DOHH2 (cell line): Measurements from ENCODE around the gene COPE.

Experiments used
- CTCF ChIP-seq: fragments of 200-600 bp; sonication (generic); IDR thresholded peaks from one replicate; pipeline ENCODE4 v1.5.1; 2014; ENCODE audit warnings: antibody characterized with exemption, mild to moderate bottlenecking, low read depth, low read length; ENCODE audit not compliant: poor library complexity, severe bottlenecking
- EZH2phosphoT487 ChIP-seq: fragments of 200-600 bp; sonication (generic); IDR thresholded peaks from 2 replicates; pipeline ENCODE4 v1.6.1; 2017; ENCODE audit warnings: borderline replicate concordance, mild to moderate bottlenecking, antibody characterized with exemption, low read length, moderate library complexity, mixed read lengths

- TF ChIP-seq CTCF (no peak), EZH2phosphoT487 (no peak)
Measured at GRCh38 chr19:18908917-18909619, 10.1 kb downstream of the COPE start.
